Esophagus squamous epithelium (tissue), 5 donors: ENCODE measurements around the gene TIE1. TPM values are rescaled to one million over a fixed set of nuclear protein-coding genes. Genes with fewer than 3 reads are reported as not detected.

Source experiments
- DNase-seq: peaks from one replicate; lab custom pipeline; 2025; lab: John Stamatoyannopoulos, UW
- H3K27ac ChIP-seq, 4 donors: fragments of 200-600 bp; sonication (generic); one replicate each; pipeline ENCODE4 v1.5.1; 2016 to 2019; ENCODE audit warnings: mild to moderate bottlenecking in 1 of 4
- H3K27me3 ChIP-seq, 4 donors: fragments of 200-600 bp; sonication (generic); 1 replicate in 3 of 4; 2 replicates in 1 of 4; pipeline versions ENCODE4 v1.5.1 to v1.6.0; 2017 to 2021; ENCODE audit warnings: antibody characterized with exemption in 1 of 4
- H3K36me3 ChIP-seq, 3 donors: fragments of 200-600 bp; sonication (generic); one replicate each; pipeline ENCODE4 v1.5.1; 2016 to 2019
- H3K4me1 ChIP-seq, 3 donors: fragments of 200-600 bp; sonication (generic); one replicate each; pipeline ENCODE4 v1.5.1; 2017 to 2019
- H3K4me3 ChIP-seq, 4 donors: fragments of 200-600 bp; sonication (generic); 1 replicate in 3 of 4; 2 replicates in 1 of 4; pipeline ENCODE4 v1.5.1; 2016 to 2019; ENCODE audit warnings: mild to moderate bottlenecking in 2 of 4, moderate library complexity in 1 of 4
- H3K9me3 ChIP-seq, 3 donors: fragments of 200-600 bp; sonication (generic); one replicate each; pipeline ENCODE4 v1.5.1; 2016 to 2019
- CTCF ChIP-seq, 6 experiments: fragments of 450-650 bp in 4 of 6; fragments of 200-600 bp in 2 of 6; sonication (generic) in 2 of 6; IDR thresholded peaks; one replicate each; pipeline ENCODE4 v1.5.1; 2016 to 2019; ENCODE audit warnings: antibody characterized with exemption in 6 of 6, mild to moderate bottlenecking in 4 of 6, moderate library complexity in 4 of 6
- POLR2A ChIP-seq, 4 donors: fragments of 450-650 bp; IDR thresholded peaks; one replicate each; pipeline ENCODE4 v1.6.1; 2017; ENCODE audit warnings: antibody characterized with exemption in 4 of 4, mild to moderate bottlenecking in 4 of 4, moderate library complexity in 3 of 4
- WGBS, 2 donors: methylation state at CpG; one replicate each; pipeline ENCODE4 v1.1.5; 2018; 5-methylcytosine and 5-hydroxymethylcytosine counted together
- intact Hi-C: fragments of 100-400 bp; cut with DNase I; formaldehyde crosslinking; loops from one replicate; pipeline ENCODE4 v1.15.0; 2022
- total RNA-seq, 4 donors: library from RNA; depleted of rRNA; stranded (reverse); fragments of >200 nt; gene quantifications; one replicate each; pipeline ENCODE4 v1.1.0, GENCODE V29; 2016
- donor health status: DM: yes; HTN: yes; CAD: no.

Gene TIE1
- total RNA-seq, 4 donors from 2014 or later: 3.1 to 16.6 (median 5.9) TPM

GRCh38 chr1:43266881-43267280 is 33.9 kb upstream of the TIE1 start:
- no peak for DNase-seq
- peaks cover 0 to 9% (median 0%) of the 10 kb centered on the region in 4 donors for H3K27me3 ChIP-seq
- H3K27ac ChIP-seq: no peak overlapping the region
- peaks cover 0 to 28% (median 11%) of the 10 kb centered on the region in 3 donors for H3K4me1 ChIP-seq
- H3K9me3 ChIP-seq: no peaks in the 10 kb centered on the region
- no peak for TF ChIP-seq CTCF (IDR thresholded peaks at IDR 0.05)
- no peak for TF ChIP-seq POLR2A (IDR thresholded peaks at IDR 0.05)
- intact Hi-C loops: no loop called here
- H3K36me3 ChIP-seq: no peaks in the 10 kb centered on the region
- 82 to 92% methylated on average over 1 of the region's 1 CpG for WGBS, 2 donors
- H3K4me3 ChIP-seq: no peak overlapping the region

GRCh38 chr1:43267291-43267805 is 33.4 kb upstream of the TIE1 start:
- H3K27me3 ChIP-seq: peaks cover 0 to 13% (median 0%) of the 10 kb centered on the region in 4 donors
- 80 to 92% methylated on average over 9 of the region's 9 CpGs for WGBS, 2 donors
- intact Hi-C loops: no loop called here
- TF ChIP-seq POLR2A (IDR thresholded peaks at IDR 0.05): no peak
- no peak for TF ChIP-seq CTCF (IDR thresholded peaks at IDR 0.05)
- H3K27ac ChIP-seq: no peak overlapping the region
- no peaks in the 10 kb centered on the region for H3K9me3 ChIP-seq
- no peaks in the 10 kb centered on the region for H3K36me3 ChIP-seq
- no peak for DNase-seq
- no peak overlapping the region for H3K4me3 ChIP-seq
- H3K4me1 ChIP-seq: peaks cover 0 to 28% (median 11%) of the 10 kb centered on the region in 3 donors

- 75 to 77% methylated on average over 3 of the region's 3 CpGs for WGBS, 2 donors
- intact Hi-C loops: no loop called here
- no peaks in the 10 kb centered on the region for H3K9me3 ChIP-seq
- no peaks in the 10 kb centered on the region for H3K36me3 ChIP-seq
- DNase-seq: no peak
- peaks cover 0 to 28% (median 11%) of the 10 kb centered on the region in 3 donors for H3K4me1 ChIP-seq
- H3K4me3 ChIP-seq: no peak overlapping the region
- TF ChIP-seq POLR2A (IDR thresholded peaks at IDR 0.05) (no peak), CTCF (IDR thresholded peaks at IDR 0.05) (no peak)
- H3K27me3 ChIP-seq: peaks cover 0 to 19% (median 0%) of the 10 kb centered on the region in 4 donors
- no peak overlapping the region for H3K27ac ChIP-seq
Measured at GRCh38 chr1:43267818-43268425, 32.9 kb upstream of the TIE1 start.

GRCh38 chr1:43269627-43270375 is 31.0 kb upstream of the TIE1 start, which contains the start of gene TMEM125:
TMEM125 (plus strand) TSS chr1:43269983; CDS start chr1:43272723, 2,740 bp downstream.
- Histone ChIP-seq H3K4me1 (peaks cover 7 to 39% (median 17%) of the 10 kb centered on the region in 3 donors), H3K4me3 (peak within 1 kb of the TSS in 3 of 4 donors; percentile 21 to 52 (median 30)), H3K27me3 (peaks cover 0 to 21% (median 0%) of the 10 kb centered on the region in 4 donors), H3K9me3 (no peaks in the 10 kb centered on the region), H3K36me3 (no peaks in the 10 kb centered on the region), H3K27ac (peak within 1 kb of the TSS; percentile 65 to 77 (median 74))
- WGBS, 2 donors: 62 to 75% methylated on average over 5 to 7 of the region's 7 CpGs
- intact Hi-C loops: no loop called here
- TF ChIP-seq POLR2A (IDR thresholded peaks at IDR 0.05) (no peak), CTCF (IDR thresholded peaks at IDR 0.05) (no peak)
- DNase-seq: no peak
